Measurements from ENCODE around the gene PDE10A.

Gene PDE10A

GRCh38 chr6:165662749-165663376 lies at the start of gene PDE10A:
PDE10A (minus strand) TSS chr6:165663241; CDS start chr6:165662811, 430 bp downstream.
- no peak for DNase-seq (ENCODE audit: low read depth)

GRCh38 chr6:165708985-165709576 lies 46.0 kb upstream of the PDE10A start:
- DNase-seq (ENCODE audit: low read depth) = no peak

GRCh38 chr6:165707067-165707853 lies 44.2 kb upstream of the PDE10A start:
- DNase-seq (ENCODE audit: low read depth) = no peak

DNA sequence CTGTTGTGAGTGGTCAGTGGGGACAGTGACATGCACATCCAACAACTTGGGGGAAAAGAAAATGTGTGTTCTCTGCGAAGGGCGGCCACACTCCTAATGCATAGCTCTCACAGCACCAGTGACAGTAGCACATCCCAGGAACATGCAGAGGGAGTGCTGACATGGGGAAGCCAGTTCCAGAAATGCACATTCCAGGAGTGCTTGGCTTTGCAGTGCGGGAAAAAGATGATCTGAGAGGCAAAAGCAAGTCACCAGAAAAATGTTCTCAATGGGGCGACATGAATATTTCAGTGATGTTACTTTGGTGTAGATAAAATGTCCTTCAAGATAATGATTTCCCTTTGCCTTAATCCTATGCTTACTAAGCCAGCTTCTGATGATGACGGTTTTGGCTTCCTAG lies 42.9 kb upstream of the PDE10A start:
- DNase-seq (ENCODE audit: low read depth) = no peak

- DNase-seq (ENCODE audit: low read depth) = no peak
Measured at GRCh38 chr6:165704045-165704748, 41.2 kb upstream of the PDE10A start.

- DNase-seq (ENCODE audit: low read depth) = no peak
Measured at GRCh38 chr6:165702669-165703068, 39.6 kb upstream of the PDE10A start.

DNA sequence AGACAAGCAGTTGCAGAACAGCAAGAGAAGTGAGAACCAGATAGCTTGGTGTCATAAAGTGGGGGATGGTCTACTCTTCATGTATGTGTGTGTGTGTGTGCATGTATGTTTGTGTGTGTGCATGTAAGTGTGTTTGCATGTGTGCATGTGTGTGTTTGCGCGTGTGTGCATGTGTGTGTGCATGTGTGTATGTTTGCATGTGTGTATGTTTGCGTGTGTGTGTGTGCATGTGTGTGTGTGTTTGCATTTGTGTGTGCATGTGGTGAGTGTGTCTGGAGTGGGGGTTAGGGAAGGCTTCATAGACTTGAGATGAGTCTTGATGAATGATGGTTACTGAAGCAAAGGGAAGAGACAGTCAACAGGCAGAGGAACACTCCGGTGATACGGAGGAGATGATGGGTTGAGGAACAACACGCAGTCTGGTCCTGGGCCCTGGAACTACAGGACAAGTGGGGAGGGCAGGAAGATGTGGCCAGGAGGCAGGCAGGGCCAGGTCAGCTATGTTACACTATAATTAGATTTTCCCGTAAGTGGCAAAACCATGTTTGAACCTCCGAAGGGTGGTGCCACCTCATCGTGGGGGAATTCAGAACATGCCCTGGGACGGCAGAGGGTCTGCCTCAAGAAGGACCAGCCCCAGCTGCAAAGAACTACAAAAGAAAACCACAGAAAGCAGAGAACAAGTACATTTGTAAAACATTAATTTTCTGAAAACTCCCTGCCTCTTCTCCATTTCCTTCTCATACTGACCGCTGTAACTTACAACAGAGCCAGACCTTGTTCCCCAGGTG lies 38.7 kb upstream of the PDE10A start:
- no peak for DNase-seq (ENCODE audit: low read depth)

GRCh38 chr6:165701005-165701404 lies 38.0 kb upstream of the PDE10A start:
- no peak for DNase-seq (ENCODE audit: low read depth)

GRCh38 chr6:165698868-165699267 lies 35.8 kb upstream of the PDE10A start:
- DNase-seq (ENCODE audit: low read depth) = no peak

DNA sequence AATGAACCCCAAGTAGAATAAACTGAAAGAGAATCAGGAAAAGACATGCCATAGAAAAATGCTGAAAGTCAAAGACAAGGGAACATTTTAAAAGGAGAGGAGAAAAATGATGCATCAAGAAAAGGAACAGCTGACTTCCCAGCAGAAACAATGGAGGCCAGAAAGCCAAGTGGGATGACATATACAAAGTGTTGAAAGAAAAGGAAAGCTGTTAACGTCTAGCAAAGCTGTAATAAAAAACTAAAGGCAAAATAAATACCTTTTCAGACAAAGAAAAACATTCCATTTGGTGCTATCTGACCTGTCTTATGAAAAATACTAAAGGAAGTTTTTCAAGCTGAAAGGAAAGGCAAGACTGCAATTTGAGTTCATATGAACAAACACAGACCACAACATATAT lies 34.1 kb upstream of the PDE10A start:
- DNase-seq (ENCODE audit: low read depth) = no peak

DNA sequence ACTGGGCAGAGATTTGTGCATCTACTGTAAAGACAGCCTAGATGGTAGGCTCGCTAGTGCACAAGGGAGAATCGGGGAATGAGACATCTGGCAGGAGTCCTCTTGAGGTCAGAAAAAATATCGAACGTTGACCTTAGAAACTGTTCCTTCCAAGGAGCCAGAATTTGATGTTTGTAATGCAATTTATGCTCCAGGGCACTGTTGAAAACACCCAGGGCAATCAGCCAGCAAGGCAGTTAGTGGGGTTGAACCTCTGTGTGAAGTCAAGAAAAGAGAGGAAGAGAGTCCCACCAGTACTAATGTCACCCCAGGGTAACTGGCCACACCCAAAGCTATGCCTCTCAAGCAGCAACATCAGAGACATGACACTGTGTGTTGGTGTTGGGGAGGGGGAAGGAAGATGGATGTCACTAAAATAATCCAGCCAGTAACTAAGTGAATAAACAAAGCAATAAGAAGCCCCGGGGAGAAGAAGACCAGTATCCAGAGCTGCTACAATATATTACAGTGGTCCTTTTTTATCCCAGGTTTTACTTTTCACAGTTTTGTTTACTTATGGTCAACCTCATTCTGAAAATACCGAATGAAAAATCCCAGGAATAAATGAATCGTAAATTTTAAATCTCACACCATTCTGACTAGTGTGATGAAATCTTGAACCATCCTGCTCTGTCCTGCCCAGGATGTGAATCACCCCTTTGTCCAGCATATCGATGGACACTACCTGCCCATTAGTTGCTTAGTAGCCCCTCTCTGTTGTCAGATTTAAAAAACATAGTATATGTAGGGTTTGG lies 32.9 kb upstream of the PDE10A start:
- DNase-seq (ENCODE audit: low read depth) = no peak

DNA sequence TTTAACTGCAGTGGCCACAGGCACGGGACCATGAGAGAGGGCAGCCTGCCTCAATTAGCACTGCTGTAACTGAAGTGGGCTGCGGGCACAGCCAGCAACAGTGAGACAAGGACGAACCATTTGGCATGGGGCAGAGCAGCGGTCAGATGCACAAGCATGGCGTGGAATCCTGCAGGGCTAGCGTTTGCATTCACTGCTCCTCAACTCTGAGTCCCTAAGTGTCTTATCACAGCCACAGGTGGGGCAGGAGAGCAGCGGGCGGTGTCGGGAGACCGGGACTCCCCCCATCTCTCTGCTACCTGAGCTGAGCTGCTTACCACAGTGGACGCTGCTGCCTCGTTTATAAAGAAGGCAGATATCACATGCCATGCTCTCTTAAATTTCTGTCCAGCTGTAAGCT lies 31.3 kb upstream of the PDE10A start:
- no peak for DNase-seq (ENCODE audit: low read depth)

- DNase-seq (ENCODE audit: low read depth) = no peak
Measured at GRCh38 chr6:165692106-165692653, 29.1 kb upstream of the PDE10A start.

DNA sequence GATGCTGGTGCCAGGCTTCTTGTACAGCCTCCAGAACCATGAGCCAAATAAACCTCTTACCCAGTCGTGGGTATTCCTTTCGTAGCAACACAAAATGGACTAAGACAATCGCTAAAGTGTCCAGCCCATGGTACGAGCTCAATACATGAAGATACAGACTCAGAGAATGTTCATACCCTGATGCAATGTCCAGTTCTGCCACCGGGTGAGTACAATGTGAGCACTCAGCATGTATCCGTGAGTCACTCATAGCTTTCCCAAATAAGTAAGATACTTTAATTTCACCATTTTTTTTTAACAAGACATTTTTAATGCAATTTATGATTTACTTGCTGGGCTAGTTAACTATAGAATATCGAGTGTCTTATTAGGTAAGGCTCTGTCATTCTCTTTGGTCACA lies 26.7 kb upstream of the PDE10A start:
- DNase-seq (ENCODE audit: low read depth) = no peak

GRCh38 chr6:165686596-165687365 lies 23.7 kb upstream of the PDE10A start:
- no peak for DNase-seq (ENCODE audit: low read depth)

DNA sequence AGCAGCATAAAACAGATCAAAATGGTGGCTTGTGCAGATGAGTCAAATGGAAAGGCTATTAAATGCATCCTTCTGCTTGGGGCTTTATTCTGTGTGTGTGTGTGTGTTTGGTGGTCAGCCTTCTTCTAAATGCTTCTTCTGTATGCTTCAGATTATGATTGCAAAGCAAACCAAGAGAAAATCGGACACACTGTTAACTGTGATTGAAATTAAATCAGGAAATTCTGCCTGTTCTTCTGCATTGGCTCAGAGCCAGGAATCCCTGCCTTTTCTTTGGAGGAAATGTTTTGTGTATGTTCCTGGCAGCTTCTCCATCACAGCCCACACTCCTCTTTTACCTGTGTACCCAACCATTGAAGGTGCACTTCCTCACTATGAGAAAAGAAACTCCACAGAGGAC lies 22.3 kb upstream of the PDE10A start:
- DNase-seq (ENCODE audit: low read depth) = no peak

- DNase-seq (ENCODE audit: low read depth) = no peak
Measured at GRCh38 chr6:165684333-165684732, 21.3 kb upstream of the PDE10A start.

GRCh38 chr6:165680975-165681374 lies 17.9 kb upstream of the PDE10A start:
- DNase-seq (ENCODE audit: low read depth) = no peak

GRCh38 chr6:165679326-165679725 lies 16.3 kb upstream of the PDE10A start:
- DNase-seq (ENCODE audit: low read depth) = no peak

DNA sequence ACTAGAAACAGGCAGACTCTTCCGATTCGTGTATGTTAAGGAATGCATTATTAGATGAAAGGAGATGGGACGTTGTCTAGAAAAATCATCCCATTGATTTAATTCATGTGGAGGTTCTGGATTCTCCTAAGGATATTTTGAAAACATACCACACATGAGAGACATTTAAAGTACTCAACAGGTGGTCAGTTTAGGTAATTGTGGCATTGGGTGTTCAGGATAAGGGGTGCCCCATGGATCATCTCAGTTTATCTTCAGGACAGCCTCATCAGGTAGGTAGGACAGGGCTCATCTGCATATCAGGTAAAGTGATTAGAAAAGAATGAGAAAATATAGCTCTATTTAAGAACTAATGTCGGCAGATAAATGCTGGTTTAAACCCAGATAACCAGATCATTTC lies 15.9 kb upstream of the PDE10A start:
- no peak for DNase-seq (ENCODE audit: low read depth)

Data from stimulated activated CD8-positive, alpha-beta memory T cell treated with anti-CD3 and anti-CD28 coated beads, Interleukin-15, amount 100 ng/mL, for 24 hours (primary cell).